K562 (cell line): ENCODE data around the gene KCNJ4. TPM values are rescaled to one million over a fixed set of nuclear protein-coding genes. Genes with fewer than 3 reads are reported as not detected.

Experiments used
- ATF2 ChIP-seq: sonication (generic); formaldehyde crosslinking; IDR thresholded peaks from 2 replicates; pipeline ENCODE4 v1.8.1; 2022; ENCODE audit warnings: missing genetic modification reagents
- CBX2 ChIP-seq: fragments of 200-600 bp; sonication (generic); IDR thresholded peaks from one replicate; pipeline ENCODE4 v1.6.1; 2012; ENCODE audit warnings: mild to moderate bottlenecking, low read length, inconsistent platforms; ENCODE audit not compliant: insufficient read depth, poor library complexity, severe bottlenecking
- FOXK1 ChIP-seq: sonication (generic); formaldehyde crosslinking; IDR thresholded peaks from 2 replicates; pipeline ENCODE4 v1.8.0; 2022; ENCODE audit warnings: missing genetic modification reagents, mild to moderate bottlenecking, borderline replicate concordance
- KDM1A ChIP-seq, 2 experiments: fragments of 450-650 bp; IDR thresholded peaks; 2 replicates each; pipeline ENCODE4 v1.6.1; 2016; ENCODE audit warnings: mild to moderate bottlenecking in 2 of 2
- TCF7 ChIP-seq: sonication (generic); IDR thresholded peaks from 2 replicates; pipeline ENCODE4 v1.6.1; 2016; ENCODE audit warnings: antibody characterized with exemption, borderline replicate concordance
- ZNF124 ChIP-seq: sonication (generic); formaldehyde crosslinking; IDR thresholded peaks from 2 replicates; pipeline ENCODE4 v1.8.1; 2022; ENCODE audit warnings: missing genetic modification reagents
- ZNF140 ChIP-seq: fragments of 250-450 bp; sonication (Bioruptor Pico); IDR thresholded peaks from 2 replicates; pipeline ENCODE4 v1.8.0; 2021; ENCODE audit warnings: moderate library complexity, mild to moderate bottlenecking, inconsistent platforms
- ZNF165 ChIP-seq: fragments of 250-450 bp; sonication (Bioruptor Pico); IDR thresholded peaks from 2 replicates; pipeline ENCODE4 v1.4.0; 2020; ENCODE audit warnings: borderline replicate concordance
- ZNF354B ChIP-seq: fragments of 250-450 bp; sonication (Bioruptor Pico); IDR thresholded peaks from 2 replicates; pipeline ENCODE4 v1.4.0; 2020
- ZSCAN32 ChIP-seq: fragments of 450-650 bp; formaldehyde crosslinking; IDR thresholded peaks from 2 replicates; pipeline ENCODE4 v1.4.0; 2020; ENCODE audit warnings: mild to moderate bottlenecking, moderate library complexity
- polyA plus RNA-seq, 8 experiments: library from polyadenylated mRNA; depleted of rRNA in 4 of 8; stranded (reverse) in 5 of 8; unstranded in 3 of 8; fragments of >200 nt; fragmentation: Nextera tagmentation in 2 of 8; fragmentation: Illumina TruSeq in 1 of 8; extraction: Ambion mirVana in 2 of 8; extraction: Trizol in 1 of 8; gene quantifications; 2 replicates each; pipeline versions ENCODE4 v1.2.1 to v1.2.3, GENCODE V29; 2011 to 2014; ENCODE audit warnings: inconsistent platforms in 1 of 8, missing spikeins in 1 of 8
- total RNA-seq, 7 experiments: library from RNA; depleted of rRNA in 6 of 7; stranded (reverse); fragments of >200 nt in 6 of 7; fragmentation: Illumina TruSeq in 2 of 7; extraction: Trizol in 2 of 7; gene quantifications; 2 replicates each; pipeline versions ENCODE4 v1.2.1 to v1.2.3, GENCODE V29; 2011 to 2021; ENCODE audit warnings: low replicate concordance in 1 of 7

The KCNJ4 gene
- total and polyA plus RNA-seq, 9 of the 15 experiments (the other 6 are each of a cell fraction or from before 2014, with no cell fraction given) = 0.07 to 0.55 (median 0.09) TPM; not detected in 4

DNA sequence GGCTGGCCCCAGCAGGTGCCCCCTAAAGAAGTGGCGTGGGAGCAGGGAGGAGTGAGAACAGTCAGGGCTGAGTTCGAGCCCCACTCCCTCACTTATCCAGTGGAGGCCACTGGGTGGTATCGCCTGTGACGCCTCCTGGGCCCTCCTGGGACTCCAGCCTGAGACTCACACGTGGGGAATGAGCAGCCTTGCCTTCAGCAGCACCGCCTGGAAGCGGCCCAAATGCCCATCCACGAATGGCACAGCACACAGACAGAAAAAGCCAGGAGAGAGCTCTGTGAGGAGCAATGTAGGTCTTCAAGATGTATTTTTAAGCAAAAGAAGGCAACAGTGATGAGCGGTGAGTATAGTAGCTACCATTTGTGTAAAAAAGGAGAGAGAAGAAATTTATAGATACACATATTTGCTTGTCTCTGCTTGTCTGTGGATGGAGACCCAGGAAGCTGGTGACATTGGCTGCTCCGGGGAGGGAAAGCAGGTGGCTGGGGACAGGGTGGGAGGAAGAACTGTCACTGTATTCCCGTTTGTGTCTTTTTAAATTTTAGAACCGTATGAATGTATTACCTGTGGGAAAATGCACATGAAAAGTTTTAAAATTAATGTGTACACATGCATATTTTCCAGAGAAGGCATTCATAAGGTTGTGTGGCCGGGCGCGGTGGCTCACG, 13.2 kb downstream of the KCNJ4 start (continued):
- TF ChIP-seq CBX2 (no peak), ZNF124 (CRISPR knock-in tag) (no peak), ZNF354B (CRISPR knock-in tag) (no peak), ZSCAN32 (CRISPR knock-in tag) (no peak), ZNF140 (no peak), FOXK1 (no peak), TCF7 (no peak), KDM1A (IDR thresholded peaks at IDR 0.05) (no peak), ZNF165 (no peak), ATF2 (CRISPR knock-in tag) (no peak)
